SK-N-SH (cell line): ENCODE measurements around the gene DUSP3.

Experiments used
- CTCF ChIP-seq: fragments of 200-600 bp; sonication (generic); IDR thresholded peaks from 2 replicates; pipeline ENCODE4 v1.6.1; 2017; ENCODE audit warnings: antibody characterized with exemption, mild to moderate bottlenecking, moderate library complexity
- EZH2phosphoT487 ChIP-seq: fragments of 200-600 bp; sonication (generic); IDR thresholded peaks from 2 replicates; pipeline ENCODE4 v1.6.1; 2017; ENCODE audit warnings: low read depth, mixed run types, mild to moderate bottlenecking, antibody characterized with exemption, moderate library complexity, borderline replicate concordance
- RAD21 ChIP-seq: IDR thresholded peaks from 2 replicates; pipeline ENCODE4 v1.6.1; 2012; ENCODE audit warnings: mild to moderate bottlenecking, low read length

- no peak for TF ChIP-seq CTCF
- TF ChIP-seq RAD21: no peak
- no peak for TF ChIP-seq EZH2phosphoT487
Observed at GRCh38 chr17:43767053-43767712, 11.6 kb downstream of the DUSP3 start.
